MM.1S (cell line): ENCODE measurements around the gene MME.

Experiments
- CTCF ChIP-seq: fragments of 300-600 bp; sonication (generic); IDR thresholded peaks from 2 replicates; pipeline ENCODE4 v1.5.1; 2016; ENCODE audit warnings: antibody characterized with exemption, low read length, mixed read lengths
- EZH2 ChIP-seq: fragments of 300-600 bp; sonication (generic); optimal IDR thresholded peaks from 2 replicates; pipeline ENCODE3; 2017; ENCODE audit warnings: low read depth, mild to moderate bottlenecking, antibody characterized with exemption, low read length, mixed read lengths

- TF ChIP-seq CTCF (no peak), EZH2 (no peak)
Observed at GRCh38 chr3:155233213-155233612, 153.1 kb downstream of the MME start.
